Neural cell (in vitro differentiated cells): ENCODE data around the gene MSI2.

Experiments
- EZH2 ChIP-seq: fragments of 200-600, 300-800 bp; shearing (Covaris generic), sonication (generic); IDR thresholded peaks from 2 replicates; pipeline ENCODE4 v1.6.1; 2014; ENCODE audit warnings: antibody characterized with exemption, low read length, borderline replicate concordance, mild to moderate bottlenecking; ENCODE audit not compliant: insufficient read depth, poor library complexity, severe bottlenecking
- TAF1 ChIP-seq: IDR thresholded peaks from 2 replicates; pipeline ENCODE4 v1.6.1; 2012; ENCODE audit warnings: low read depth
- TF ChIP-seq, protein P1 (sequence below): fragments of 450-650 bp; IDR thresholded peaks from 2 replicates; pipeline ENCODE4 v1.5.1; 2014; ENCODE audit warnings: antibody characterized with exemption, mild to moderate bottlenecking, moderate library complexity; ENCODE audit not compliant: poor library complexity, severe bottlenecking
- TF ChIP-seq, protein P2 (sequence below): IDR thresholded peaks from 2 replicates; pipeline ENCODE4 v1.6.1; 2012; ENCODE audit warnings: borderline replicate concordance

DNA sequence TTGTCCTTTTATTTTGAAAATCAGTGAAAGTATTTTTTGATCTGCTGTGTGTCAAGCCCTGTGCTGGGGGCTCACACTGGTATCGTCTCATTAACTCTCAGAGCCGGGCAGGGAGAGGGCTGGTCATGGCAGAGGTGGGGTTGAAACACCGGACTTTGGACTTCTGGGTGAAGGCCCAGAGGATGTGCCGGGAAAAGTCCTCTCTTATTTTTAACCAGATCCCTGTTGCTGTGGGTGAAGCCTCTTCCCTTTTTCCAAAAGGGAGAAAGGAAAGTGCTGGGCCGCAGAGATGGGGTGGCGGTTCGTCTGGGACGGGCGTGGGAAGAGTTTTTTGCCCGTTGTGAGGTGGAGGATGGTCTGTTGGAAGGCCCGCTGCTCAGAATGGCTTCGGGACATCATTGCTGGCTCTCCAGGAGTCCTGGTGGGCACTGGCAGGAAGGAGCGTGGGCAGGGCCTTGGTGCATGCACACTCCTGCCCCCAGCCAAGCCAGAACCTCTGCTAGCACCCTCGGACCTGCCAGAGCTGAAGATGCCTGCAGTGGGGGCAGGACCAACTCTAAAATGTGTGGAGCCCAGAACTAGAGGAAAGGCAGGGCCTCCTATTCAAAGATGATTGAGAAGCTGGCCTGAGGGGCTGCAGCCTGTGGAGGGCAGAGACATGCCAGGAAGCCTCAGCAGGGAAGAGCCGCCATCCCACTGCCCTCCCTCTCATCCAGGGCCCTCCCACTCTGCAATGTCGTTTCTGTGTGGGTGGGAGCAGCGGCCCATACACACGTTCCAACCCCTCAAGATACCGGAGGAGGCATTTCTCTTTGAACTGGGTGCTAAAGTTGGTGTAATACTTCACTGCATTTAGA, 275.6 kb downstream of the MSI2 start:
- TF ChIP-seq, protein P1, sequence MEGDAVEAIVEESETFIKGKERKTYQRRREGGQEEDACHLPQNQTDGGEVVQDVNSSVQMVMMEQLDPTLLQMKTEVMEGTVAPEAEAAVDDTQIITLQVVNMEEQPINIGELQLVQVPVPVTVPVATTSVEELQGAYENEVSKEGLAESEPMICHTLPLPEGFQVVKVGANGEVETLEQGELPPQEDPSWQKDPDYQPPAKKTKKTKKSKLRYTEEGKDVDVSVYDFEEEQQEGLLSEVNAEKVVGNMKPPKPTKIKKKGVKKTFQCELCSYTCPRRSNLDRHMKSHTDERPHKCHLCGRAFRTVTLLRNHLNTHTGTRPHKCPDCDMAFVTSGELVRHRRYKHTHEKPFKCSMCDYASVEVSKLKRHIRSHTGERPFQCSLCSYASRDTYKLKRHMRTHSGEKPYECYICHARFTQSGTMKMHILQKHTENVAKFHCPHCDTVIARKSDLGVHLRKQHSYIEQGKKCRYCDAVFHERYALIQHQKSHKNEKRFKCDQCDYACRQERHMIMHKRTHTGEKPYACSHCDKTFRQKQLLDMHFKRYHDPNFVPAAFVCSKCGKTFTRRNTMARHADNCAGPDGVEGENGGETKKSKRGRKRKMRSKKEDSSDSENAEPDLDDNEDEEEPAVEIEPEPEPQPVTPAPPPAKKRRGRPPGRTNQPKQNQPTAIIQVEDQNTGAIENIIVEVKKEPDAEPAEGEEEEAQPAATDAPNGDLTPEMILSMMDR: no peak
- no peak for TF ChIP-seq EZH2
- TF ChIP-seq, protein P2, sequence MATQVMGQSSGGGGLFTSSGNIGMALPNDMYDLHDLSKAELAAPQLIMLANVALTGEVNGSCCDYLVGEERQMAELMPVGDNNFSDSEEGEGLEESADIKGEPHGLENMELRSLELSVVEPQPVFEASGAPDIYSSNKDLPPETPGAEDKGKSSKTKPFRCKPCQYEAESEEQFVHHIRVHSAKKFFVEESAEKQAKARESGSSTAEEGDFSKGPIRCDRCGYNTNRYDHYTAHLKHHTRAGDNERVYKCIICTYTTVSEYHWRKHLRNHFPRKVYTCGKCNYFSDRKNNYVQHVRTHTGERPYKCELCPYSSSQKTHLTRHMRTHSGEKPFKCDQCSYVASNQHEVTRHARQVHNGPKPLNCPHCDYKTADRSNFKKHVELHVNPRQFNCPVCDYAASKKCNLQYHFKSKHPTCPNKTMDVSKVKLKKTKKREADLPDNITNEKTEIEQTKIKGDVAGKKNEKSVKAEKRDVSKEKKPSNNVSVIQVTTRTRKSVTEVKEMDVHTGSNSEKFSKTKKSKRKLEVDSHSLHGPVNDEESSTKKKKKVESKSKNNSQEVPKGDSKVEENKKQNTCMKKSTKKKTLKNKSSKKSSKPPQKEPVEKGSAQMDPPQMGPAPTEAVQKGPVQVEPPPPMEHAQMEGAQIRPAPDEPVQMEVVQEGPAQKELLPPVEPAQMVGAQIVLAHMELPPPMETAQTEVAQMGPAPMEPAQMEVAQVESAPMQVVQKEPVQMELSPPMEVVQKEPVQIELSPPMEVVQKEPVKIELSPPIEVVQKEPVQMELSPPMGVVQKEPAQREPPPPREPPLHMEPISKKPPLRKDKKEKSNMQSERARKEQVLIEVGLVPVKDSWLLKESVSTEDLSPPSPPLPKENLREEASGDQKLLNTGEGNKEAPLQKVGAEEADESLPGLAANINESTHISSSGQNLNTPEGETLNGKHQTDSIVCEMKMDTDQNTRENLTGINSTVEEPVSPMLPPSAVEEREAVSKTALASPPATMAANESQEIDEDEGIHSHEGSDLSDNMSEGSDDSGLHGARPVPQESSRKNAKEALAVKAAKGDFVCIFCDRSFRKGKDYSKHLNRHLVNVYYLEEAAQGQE: no peak
- TF ChIP-seq TAF1: no peak
